ENCODE data around the gene TMEM132A. TPM values are rescaled to one million over a fixed set of nuclear protein-coding genes. Genes with fewer than 3 reads are reported as not detected.
"Not testable (repeated sequence)": the region's sequence is repeated elsewhere in the genome, so short reads cannot be mapped to it uniquely, and the experiment has no call there.

TMEM132A gene
- total RNA-seq, 1 experiment from 2014 or later, result 57.9 TPM

DNA sequence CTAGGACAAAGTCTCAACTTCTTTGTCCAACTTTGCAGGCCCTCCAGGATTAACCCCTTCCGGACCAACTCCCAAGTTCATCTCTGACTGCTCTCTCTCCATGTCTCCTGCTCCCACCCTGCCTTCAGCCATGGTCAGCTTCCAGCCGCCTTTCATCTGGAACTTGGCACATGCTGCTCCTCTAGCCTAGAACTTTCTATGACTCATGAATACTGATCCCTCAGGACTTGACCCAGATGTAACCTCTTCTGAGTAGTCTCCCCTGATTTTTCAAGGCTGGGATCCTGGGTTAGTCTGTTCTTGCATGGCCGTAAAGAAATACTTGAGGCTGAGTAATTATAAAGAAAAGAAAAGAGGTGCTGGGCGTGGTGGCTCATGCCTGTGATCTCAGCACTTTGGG lies 32.9 kb downstream of the TMEM132A start:
- DNase-seq (ENCODE audit: low read depth), result peak; percentile 61

DNA sequence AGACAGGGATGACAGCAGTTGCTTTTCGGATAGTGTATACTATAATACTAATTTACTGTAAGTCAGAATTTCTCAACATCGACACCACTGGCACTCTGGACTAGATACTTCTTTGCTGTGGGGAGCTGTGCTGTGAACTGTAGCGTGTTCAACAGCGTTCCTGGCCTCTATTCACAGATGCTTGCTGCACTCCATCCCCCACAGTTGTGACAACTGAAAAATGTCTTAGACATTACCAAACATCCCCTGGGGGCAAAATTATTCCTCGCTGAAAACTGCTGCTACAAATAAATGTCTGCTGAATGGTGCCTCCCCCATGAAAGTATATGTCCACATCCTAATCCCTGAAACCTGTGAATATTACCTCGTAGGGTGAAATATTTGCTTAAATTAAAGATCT lies 35.2 kb downstream of the TMEM132A start:
- DNase-seq (ENCODE audit: low read depth), result peak; percentile 55

DNA sequence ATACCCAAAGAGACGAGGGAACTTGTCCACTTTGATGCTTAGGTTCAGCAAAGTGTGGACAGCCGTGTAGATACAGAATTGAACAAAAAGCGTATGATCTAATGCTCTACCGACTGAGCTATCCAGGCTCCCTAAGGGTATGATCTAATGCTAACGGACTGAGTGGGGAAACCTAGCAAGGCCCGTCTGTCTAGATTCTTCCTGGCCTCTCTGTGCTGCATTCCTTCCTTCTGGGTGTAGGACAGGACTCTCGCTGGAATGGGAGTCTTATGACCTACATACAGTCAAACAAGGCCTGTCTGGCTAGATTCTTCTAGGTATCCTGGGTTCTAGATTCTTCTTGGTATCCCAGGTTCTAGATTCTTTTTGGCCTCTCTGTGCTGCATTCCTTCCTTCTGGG lies 36.1 kb downstream of the TMEM132A start:
- DNase-seq (ENCODE audit: low read depth), result no peak

DNA sequence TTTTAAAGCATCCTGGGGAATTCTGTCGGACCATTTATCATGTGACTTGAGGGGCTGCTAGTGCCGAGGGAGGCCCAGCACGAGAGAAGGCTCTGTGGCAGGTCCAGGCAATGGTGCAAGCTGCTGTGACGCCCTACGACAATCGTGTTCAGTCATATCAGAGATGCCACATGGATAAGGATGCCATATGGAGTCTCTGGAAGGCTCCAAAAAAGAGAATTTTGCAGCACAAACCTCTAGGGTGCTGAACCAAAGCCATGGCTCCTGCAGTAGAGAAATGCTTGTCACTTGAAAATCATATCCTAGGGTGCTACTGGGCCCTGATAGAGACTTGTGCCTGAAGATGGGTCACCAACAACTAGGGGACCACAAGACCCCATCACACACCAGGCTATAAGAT lies 40.5 kb downstream of the TMEM132A start:
- DNase-seq (ENCODE audit: low read depth), result no peak

DNA sequence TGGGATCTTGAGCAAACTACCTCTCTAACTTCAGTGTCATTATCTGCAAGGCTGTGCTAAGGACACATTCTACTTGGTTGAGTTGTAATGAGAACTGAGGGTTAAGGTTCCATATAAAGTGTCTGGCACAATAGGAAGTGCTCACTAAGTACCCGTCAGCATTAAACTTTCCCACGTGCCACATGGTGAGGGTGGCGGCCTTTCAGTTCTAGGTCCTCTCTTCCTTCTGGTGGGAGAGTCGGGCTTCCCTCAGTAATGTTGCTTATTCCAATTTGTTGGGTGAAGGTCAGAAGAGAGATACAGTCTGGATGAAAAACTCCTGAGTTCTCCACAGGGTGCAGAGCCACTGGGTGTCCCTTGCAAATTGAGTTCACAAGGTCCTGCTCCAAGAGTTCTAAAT lies 42.6 kb downstream of the TMEM132A start:
- no peak for DNase-seq (ENCODE audit: low read depth)

DNA sequence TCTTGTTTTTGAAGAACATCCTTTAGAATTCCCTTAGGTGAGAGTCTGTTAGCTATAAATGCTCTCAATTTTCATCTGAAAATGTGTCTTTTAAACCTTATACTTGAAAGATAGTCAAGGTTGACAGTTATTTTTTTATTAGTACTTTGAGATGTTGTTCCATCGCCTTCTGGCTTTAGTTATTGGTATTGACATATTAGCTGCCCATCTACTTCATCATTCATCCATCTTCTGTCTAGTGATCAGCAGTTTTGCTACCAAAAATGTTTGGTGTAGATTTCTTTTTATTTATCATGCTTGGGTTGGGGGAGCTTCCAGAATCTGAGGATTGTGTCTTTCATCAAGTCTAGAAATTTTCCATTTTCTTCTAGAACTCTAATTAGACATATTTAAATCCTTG lies 44.0 kb downstream of the TMEM132A start:
- no peak for DNase-seq (ENCODE audit: low read depth)

DNA sequence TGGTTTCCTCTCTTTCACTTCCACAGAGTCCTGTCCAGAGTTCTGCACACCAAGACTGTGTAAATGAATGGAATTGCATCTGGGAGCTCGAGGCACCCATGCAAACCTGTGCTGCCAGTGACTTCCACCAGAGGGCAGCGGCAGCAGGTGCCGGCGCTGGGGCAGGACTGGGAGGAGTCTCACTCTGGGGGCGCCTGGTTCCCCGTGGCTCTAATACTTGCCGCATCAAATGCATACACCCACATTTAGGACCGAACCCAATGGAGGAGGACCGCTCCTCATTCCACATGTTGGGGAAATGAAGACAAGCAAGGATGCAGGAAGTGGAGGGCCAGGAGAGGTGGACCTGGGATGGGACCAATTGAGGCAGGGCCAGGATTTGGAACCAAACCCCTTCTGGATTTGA lies 46.1 kb downstream of the TMEM132A start:
- peak; percentile 41 for DNase-seq (ENCODE audit: low read depth)

DNA sequence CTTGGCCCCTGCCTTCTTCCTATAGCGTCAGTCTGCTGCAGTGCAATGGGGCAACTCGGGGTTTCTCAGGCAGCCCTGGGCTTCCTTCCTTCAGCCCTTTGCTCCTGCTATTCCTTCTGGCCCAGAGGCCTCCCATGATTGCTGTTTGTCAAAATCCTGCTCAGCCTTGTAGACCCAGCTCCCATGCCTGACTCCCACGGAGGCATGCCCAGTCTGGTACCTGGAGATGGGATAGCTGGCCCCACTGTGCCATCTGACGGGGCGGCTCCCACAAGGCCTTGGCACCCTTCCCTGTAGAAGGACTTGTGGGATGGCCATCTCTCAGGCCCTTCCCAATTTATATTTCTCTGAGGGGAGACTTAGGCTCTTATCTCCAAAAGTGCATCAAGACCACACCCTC lies 46.6 kb downstream of the TMEM132A start:
- DNase-seq (ENCODE audit: low read depth), result no peak

DNA sequence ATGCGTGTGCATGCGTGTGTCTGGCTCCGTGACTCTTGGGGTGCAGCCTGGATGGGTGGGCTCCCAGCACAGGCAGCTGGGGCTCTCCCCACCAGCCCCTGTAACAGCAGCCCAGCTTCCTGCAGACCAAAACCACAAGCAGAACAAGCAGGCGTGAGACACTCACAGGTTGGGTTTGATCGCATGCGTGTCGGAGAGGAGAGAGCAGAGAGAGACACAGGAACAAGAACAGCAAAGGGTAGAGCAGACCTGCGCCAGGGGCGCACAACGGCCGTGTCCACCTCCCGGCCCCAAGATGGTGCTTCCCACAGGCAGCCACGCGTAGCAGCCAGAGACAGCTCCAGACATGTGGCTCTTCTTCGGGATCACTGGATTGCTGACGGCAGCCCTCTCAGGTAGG lies 47.3 kb downstream of the TMEM132A start, which contains the start of gene CD6:
CD6 (plus strand) TSS at position 161 of the 400 bp plus-strand sequence; CDS start at position 347, 186 bp downstream.
- DNase-seq (ENCODE audit: low read depth), result no peak

DNA sequence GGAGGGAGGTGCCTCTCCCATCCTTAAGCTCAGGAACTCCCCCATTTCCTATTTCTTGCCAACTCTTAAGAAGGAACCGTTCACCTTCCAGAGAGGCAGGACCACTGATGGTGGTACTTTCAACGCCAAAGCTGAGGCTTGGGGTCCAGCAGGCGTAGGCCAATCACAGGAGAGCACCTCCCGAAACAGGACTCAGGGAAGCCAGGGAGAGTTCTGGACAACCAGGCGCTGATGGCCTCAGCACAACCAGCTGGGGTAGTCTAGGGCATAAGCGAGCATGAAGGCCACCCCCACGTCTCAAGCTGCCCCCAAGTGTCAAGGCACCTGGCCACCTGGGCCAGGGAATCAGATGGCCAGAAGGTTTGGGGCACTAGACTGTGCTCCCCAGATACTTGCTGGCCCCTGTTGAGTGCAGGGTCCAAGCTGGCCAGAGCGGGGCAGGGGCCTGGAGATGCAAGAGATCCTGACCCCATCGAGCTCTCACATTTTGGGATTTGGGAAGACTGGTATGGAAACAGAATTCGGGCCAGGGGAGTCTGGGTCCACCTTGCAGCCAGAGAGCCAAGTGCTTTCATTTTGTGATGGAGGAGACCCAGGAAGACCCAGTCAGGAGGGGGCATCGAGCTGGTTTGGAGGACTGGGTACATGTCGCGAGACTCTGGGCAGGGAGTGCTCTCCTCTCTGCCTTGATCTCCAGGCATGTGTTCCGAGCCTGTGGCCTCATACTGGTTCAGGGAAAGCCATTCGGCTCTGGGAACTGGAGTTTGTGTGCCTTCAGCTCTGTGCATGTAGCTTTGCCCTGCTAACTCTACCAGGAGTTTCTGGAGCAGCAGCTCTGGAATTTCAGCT lies 48.1 kb downstream of the TMEM132A start:
- no peak for DNase-seq (ENCODE audit: low read depth)

DNA sequence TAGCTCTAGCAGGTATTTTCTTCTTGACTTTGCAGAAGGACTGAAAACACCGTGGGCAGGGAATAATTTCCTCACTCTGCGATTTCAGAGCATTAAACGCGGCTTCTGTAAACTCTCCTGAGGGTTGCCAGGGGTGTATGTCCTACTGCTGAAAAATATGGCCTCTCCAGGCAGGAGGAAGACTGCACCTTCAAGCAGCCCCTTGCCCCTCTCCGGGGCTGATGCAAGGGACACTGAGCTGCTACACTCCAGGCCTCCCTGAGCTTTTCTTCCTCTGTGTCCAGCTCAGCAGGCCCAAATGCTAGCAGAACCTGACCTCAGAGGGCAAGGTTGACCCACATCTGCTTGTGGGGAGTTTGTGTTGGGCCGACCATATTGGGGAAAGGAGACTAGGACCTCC lies 49.4 kb downstream of the TMEM132A start:
- DNase-seq (ENCODE audit: low read depth), result no peak

DNA sequence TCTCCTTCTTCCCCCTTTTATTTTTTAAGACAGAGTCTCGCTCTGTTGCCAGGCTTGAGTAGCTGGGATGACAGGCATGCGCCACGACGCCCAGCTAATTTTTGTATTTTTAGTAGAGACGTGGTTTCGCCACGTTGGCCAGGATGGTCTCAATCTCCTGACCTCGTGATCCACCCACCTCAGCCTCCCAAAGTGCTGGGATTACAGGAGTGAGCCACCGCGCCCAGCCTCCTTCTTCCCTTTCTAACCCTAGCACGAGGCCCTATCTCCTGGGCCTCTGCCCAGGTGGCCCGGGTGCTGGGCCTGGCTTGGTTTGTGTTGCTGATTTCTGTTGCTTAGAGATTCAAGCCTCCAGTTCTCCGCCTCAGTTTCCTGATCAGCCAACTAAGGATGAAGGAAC lies 50.1 kb downstream of the TMEM132A start:
- DNase-seq (ENCODE audit: low read depth), result not testable (repeated sequence)

DNA sequence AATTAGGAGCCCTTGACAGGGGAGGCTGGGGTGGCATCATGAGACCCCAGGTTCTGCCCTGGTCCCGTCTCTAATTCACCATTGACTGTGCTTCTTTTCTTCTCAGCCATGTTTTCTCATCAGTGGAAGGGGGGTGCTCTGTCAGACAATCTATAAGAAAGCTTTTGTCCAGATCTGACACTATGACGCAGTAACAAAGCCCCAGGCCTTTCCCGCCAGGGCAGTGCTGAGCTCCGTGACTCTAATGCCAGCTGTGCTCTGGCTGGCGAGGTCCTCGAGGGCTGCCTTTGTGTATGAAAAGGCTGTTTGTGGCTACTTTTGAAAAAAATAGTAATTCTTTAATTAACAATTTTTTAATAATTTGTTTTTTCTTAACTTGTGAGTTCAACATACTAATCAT lies 50.5 kb downstream of the TMEM132A start:
- DNase-seq (ENCODE audit: low read depth), result no peak

DNA sequence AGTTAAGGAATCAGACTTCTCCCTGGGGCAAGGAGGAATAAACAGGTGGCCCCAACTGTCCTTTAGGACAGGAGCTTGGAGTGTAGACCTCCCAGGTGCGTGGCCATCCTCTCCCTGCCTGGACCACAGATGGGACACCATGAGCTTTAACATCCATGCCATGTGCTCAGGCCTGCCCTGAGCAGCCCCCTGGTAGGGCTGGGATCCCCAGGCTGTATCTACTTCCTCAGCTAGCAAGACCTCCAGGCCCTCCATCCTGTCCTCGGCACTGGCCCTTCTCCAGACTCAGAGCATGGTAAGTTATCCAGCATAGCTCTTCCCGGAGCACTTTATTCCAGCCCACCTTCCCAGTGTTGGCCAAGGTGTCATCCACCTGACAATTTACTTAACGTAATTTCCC lies 53.0 kb downstream of the TMEM132A start:
- no peak for DNase-seq (ENCODE audit: low read depth)

DNA sequence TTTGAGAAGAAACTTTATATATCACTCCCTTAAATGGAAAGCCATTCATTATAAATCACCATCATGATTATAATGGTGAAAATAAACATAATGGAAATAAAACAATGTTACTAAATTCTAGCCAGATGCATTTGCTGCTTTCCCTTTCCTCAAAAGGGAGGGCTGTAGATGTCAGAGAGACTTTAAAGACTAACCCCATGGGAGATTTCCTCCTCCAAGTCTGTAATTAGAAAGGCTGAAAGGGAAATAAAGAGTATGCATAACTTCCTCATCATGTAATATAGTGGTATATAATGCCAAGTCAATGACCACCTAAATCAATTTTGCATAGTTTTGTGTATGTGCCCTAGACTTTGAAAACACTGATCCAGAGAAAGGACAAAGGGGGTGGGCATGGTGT lies 53.6 kb downstream of the TMEM132A start:
- no peak for DNase-seq (ENCODE audit: low read depth)

DNA sequence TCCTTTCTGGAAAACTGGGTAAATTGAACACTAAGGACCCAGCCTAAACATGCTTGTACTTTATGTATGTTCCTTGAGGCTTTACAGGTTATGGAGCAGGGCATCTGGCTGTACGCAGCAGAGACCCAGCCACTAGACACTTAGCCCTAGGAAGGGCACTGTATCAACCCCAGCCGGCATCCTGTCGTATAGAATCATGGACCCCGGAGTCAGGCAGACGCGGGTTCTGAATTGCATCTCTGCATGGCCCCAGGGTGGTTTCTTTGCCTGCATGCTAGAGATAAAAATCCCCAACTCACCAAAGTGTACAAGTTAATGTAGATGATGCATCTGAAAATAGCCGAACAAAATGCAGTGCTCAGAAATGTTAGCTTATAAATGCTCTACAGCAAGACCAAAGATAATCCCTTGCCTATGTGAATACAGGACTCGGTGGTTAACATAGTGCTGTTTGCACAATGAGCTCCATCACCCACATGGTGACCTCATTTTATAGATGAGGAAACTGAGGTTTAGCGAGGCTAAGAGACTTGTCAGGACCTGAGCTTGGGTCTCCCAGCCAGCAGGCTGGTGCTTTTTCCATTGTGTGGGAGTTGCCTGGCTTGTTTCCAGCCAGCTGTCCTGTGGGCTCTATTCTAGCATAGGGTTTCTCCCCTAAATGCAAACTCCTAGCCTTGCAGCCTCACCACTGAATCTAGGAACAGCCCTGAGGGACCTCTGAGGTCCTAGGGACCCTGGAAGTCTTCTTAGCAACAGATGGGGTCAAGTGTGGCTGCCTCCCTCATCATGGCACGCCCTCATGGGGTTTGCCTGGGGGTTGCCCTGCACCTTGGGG lies 54.5 kb downstream of the TMEM132A start:
- DNase-seq (ENCODE audit: low read depth), result no peak

DNA sequence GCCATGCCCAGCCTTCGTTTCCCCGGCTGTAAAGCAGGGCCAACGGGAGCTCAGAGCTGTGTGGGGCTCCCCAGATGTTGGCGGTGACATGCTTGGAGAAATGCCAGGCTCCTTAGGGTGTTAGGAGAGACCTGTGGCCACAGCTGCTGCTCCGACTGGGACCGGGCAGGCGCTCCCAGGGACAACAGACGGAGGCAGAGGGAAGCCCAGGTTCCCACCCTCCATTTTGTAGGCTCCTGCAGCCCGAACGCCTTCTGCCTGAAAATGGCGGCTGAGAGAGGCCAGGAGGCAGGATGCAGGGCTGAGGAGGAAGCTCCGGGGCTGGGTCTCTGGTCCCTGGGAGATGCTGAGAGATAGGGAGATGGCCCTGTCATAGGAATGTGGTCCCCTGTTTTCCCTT lies 57.3 kb downstream of the TMEM132A start:
- no peak for DNase-seq (ENCODE audit: low read depth)

DNA sequence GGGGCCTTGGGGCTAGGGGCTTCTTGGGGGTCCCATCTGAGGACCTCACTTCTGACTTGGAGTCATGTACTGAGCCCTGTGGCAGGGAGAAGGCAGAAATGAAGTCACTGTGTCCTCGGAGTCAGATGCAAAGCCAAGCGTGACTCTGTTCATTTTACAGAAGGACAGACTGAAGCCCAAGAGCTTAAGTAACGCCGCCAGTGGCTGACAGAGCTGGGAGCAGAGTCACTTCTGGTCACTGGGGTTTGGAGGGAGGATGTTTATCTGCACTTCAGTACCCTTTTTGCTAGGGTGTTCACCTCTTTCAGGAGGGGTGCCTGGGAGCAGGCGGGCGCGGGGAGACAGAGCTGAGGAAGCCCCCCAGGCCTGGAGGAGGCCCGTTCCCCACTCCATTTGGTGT lies 57.9 kb downstream of the TMEM132A start:
- no peak for DNase-seq (ENCODE audit: low read depth)

DNA sequence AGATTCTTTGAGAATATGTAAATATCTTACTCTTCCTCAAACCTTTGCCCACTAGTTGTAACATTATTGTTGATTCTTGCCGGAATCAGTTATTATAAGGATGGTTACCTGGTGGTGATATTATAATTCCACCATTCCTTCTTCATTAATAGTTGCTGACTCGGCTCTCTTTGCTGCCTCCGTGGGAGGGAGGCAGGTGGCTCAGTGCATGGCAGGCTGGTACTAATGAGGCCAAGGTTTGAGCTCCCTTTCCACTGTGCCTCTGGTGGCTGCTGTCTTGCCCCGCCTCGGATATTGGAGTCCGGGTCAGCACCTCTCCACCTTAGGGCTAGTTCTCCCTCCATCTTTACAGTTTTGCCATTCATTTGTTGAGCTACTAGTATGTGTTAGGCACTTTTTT lies 59.9 kb downstream of the TMEM132A start:
- no peak for DNase-seq (ENCODE audit: low read depth)

DNA sequence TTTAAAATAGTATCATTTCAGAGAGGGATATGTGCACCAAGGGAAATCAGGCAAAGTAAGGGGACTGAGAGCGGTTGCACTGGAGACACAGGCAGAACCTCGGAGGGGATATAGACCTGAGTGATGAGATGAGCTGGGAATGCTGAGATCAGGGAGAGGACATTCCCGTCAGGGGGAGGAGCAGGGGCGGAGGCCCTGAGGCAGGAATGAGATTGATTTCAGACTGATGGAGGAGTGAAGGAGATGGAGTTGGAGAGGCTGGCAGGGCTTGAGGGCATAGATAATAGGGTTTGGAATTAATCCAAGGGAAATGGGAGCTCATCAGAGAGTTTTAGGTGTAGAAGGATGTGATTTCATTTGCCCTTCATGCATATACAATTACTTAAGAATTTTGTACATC lies 60.4 kb downstream of the TMEM132A start:
- DNase-seq (ENCODE audit: low read depth), result no peak

DNA sequence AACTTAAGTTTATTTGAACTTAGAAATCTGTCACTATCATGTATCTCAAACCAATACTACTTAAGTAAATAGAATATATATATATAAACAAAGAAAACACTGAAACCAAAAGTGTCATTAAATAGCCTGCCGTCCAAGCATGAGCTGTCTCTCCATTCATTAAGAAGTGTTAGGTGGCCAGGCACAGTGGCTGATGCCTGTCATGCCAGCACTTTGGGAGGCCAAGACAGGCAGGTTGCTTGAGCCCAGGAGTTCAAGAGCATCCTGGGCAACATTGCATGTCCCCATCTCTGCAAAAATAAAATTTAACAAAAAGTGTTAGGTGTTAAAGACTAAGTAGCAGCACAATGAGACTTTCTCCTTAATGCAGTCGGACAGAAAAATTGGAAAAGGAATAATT lies 61.2 kb downstream of the TMEM132A start:
- DNase-seq (ENCODE audit: low read depth), result no peak

DNA sequence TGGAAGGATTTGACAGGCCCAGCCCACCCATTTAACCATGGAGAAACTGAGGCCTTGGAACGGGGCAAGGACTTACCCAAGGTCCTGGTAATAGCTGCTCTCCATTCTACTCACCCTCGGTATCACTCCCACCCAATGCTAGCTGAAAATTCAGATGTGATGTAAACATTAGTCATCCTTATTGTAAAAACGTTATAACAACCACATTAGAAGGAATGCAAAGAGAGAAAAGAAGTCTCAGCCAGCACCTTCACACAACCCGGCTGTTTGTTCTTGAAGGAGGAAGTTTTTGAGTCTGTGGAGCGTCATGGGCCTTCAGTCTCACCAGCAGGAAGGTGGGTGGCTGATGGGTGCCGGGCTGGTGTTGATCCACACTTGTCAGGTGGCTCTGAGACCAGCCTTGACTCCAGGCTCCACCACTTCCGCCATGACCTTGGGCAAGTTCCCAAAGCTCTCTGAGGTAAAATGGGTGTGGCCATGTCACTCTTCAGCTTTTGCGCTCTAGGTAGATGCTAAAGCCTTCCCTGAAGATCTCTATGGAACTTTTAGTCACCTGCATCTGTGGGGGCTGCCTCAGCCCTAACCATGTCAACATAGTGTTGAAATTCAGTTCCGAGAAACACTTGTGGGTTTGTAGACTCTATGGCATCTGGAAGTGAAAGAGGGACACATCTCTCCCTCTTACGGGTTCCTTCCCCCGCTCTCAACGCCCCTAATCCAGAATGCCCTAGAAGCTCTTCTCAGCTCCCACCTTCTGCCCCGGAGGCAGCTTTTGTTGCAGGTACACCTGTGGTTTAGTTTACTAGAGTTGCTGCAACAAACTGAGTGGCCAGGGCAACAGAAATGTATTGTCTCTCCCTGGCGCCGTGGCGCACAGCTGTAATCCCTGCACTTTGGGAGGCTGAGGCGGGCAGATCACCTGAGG lies 62.0 kb downstream of the TMEM132A start:
- peak; percentile 49 for DNase-seq (ENCODE audit: low read depth)
